ENCODE results near the gene RTKN2.

- TF ChIP-seq PATZ1 (CRISPR knock-in tag; IDR thresholded peaks at IDR 0.05; ENCODE audit: borderline replicate concordance) (no peak), ZFP3 (CRISPR knock-in tag; IDR thresholded peaks at IDR 0.05) (no peak), BACH2 (CRISPR knock-in tag; IDR thresholded peaks at IDR 0.05; ENCODE audit: borderline replicate concordance) (no peak), CSDC2 (CRISPR knock-in tag; IDR thresholded peaks at IDR 0.05) (no peak), TSHZ2 (CRISPR knock-in tag; IDR thresholded peaks at IDR 0.05) (no peak), ARNTL (CRISPR knock-in tag; IDR thresholded peaks at IDR 0.05; ENCODE audit: borderline replicate concordance, low read depth) (no peak), ZFP30 (CRISPR knock-in tag; IDR thresholded peaks at IDR 0.05) (no peak), TOX (CRISPR knock-in tag; IDR thresholded peaks at IDR 0.05; ENCODE audit: borderline replicate concordance) (no peak), OSR1 (CRISPR knock-in tag; IDR thresholded peaks at IDR 0.05) (no peak), ZNF565 (CRISPR knock-in tag; conservative IDR thresholded peaks at IDR 0.05; ENCODE audit: low read depth) (no peak), TCF4 (CRISPR knock-in tag; IDR thresholded peaks at IDR 0.05; ENCODE audit: borderline replicate concordance) (no peak), CREB5 (CRISPR knock-in tag; IDR thresholded peaks at IDR 0.05; ENCODE audit: low read depth) (no peak), ZC3H10 (CRISPR knock-in tag; IDR thresholded peaks at IDR 0.05) (no peak), ZNF70 (CRISPR knock-in tag; IDR thresholded peaks at IDR 0.05) (no peak)
These were observed 29.8 kb downstream of the RTKN2 start for GRCh38 chr10:62238880-62239279.
